ENCODE data around the gene RPS19BP1.
A peak's percentile ranks its signal among the peaks of the same experiment; 100 is the strongest.

Gene RPS19BP1

GRCh38 chr22:39532215-39533073 is at the start of gene RPS19BP1:
Gene RPS19BP1, minus strand, starts transcription at chr22:39532748. Its CDS starts 10 bp downstream, at chr22:39532738.
- DNase-seq (ENCODE audit: low read depth): peak; percentile 99

- DNase-seq (ENCODE audit: low read depth): no peak
Observed at GRCh38 chr22:39581303-39581702, 48.8 kb upstream of the RPS19BP1 start.

GRCh38 chr22:39580795-39581194 is 48.2 kb upstream of the RPS19BP1 start:
- DNase-seq (ENCODE audit: low read depth): no peak

GRCh38 chr22:39580006-39580441 is 47.5 kb upstream of the RPS19BP1 start:
- no peak for DNase-seq (ENCODE audit: low read depth)

GRCh38 chr22:39577900-39578299 is 45.4 kb upstream of the RPS19BP1 start:
- no peak for DNase-seq (ENCODE audit: low read depth)

GRCh38 chr22:39577366-39577765 is 44.8 kb upstream of the RPS19BP1 start:
- DNase-seq (ENCODE audit: low read depth): no peak

GRCh38 chr22:39576027-39576426 is 43.5 kb upstream of the RPS19BP1 start:
- DNase-seq (ENCODE audit: low read depth): no peak

GRCh38 chr22:39575552-39575825 is 42.9 kb upstream of the RPS19BP1 start:
- no peak for DNase-seq (ENCODE audit: low read depth)

GRCh38 chr22:39574779-39575551 is 42.4 kb upstream of the RPS19BP1 start:
- DNase-seq (ENCODE audit: low read depth): peak; percentile 76

GRCh38 chr22:39571538-39571937 is 39.0 kb upstream of the RPS19BP1 start:
- DNase-seq (ENCODE audit: low read depth): no peak

- no peak for DNase-seq (ENCODE audit: low read depth)
Observed at GRCh38 chr22:39570665-39571064, 38.1 kb upstream of the RPS19BP1 start, which contains the start of gene CACNA1I. Gene CACNA1I, plus strand, starts transcription at chr22:39570753. Its CDS starts 0 bp downstream, at chr22:39570753.

GRCh38 chr22:39570226-39570625 is 37.7 kb upstream of the RPS19BP1 start:
- no peak for DNase-seq (ENCODE audit: low read depth)

GRCh38 chr22:39569066-39569465 is 36.5 kb upstream of the RPS19BP1 start:
- DNase-seq (ENCODE audit: low read depth): no peak

GRCh38 chr22:39568278-39568981 is 35.9 kb upstream of the RPS19BP1 start:
- no peak for DNase-seq (ENCODE audit: low read depth)

GRCh38 chr22:39567135-39567946 is 34.8 kb upstream of the RPS19BP1 start:
- no peak for DNase-seq (ENCODE audit: low read depth)

- DNase-seq (ENCODE audit: low read depth): no peak
Observed at GRCh38 chr22:39565414-39565944, 32.9 kb upstream of the RPS19BP1 start.

GRCh38 chr22:39563571-39564428 is 31.3 kb upstream of the RPS19BP1 start:
- no peak for DNase-seq (ENCODE audit: low read depth)

- no peak for DNase-seq (ENCODE audit: low read depth)
Observed at GRCh38 chr22:39562839-39563489, 30.4 kb upstream of the RPS19BP1 start.

GRCh38 chr22:39560127-39560526 is 27.6 kb upstream of the RPS19BP1 start:
- DNase-seq (ENCODE audit: low read depth): no peak

Data from amniotic epithelial cell (primary cell).